ENCODE measurements around the gene LIM2.

- TF ChIP-seq CTCF (IDR thresholded peaks at IDR 0.05) (no peak), EZH2 (IDR thresholded peaks at IDR 0.05; ENCODE audit: borderline replicate concordance, insufficient read depth, low read depth, low read length, poor library complexity, severe bottlenecking) (no peak)
These were observed 56.1 kb downstream of the LIM2 start for GRCh38 chr19:51331716-51332115.

All from B cell (primary cell).